Measurements from ENCODE around the gene UBTF.

UBTF gene

GRCh38 chr17:44209786-44210341 lies 9.6 kb downstream of the UBTF start:
- H3K9me3 ChIP-seq (ENCODE audit: low read length): no peaks in the 10 kb centered on the region
- H3K9me2 ChIP-seq (ENCODE audit: low read depth, low read length): no peaks in the 10 kb centered on the region
- peaks cover 34% of the 10 kb centered on the region for H3K4me1 ChIP-seq (ENCODE audit: insufficient read depth, low read length, severe bottlenecking)
- peak overlapping the region; percentile 68 for H3K4me2 ChIP-seq (ENCODE audit: low read length)
- TF ChIP-seq EZH2 (IDR thresholded peaks at IDR 0.05; ENCODE audit: borderline replicate concordance, low read length) (no peak), CTCF (IDR thresholded peaks at IDR 0.05; ENCODE audit: low read length) (no peak)
- H3K9ac ChIP-seq (ENCODE audit: low read length): peak overlapping the region; percentile 64
- peak overlapping the region; percentile 49 for H3K27ac ChIP-seq (ENCODE audit: low read depth, low read length, poor library complexity, severe bottlenecking)
- no peaks in the 10 kb centered on the region for H3K79me2 ChIP-seq (ENCODE audit: insufficient read depth, low read length)
- no peaks in the 10 kb centered on the region for H3K27me3 ChIP-seq (ENCODE audit: insufficient read depth, low read length)
- H3F3A ChIP-seq (ENCODE audit: insufficient read depth, low read length): no peaks in the 10 kb centered on the region; the same call in 1 of the 2 replicates
- no peak overlapping the region for H2AFZ ChIP-seq (ENCODE audit: low read length)
- H4K20me1 ChIP-seq (ENCODE audit: insufficient read depth, low read length): no peaks in the 10 kb centered on the region
- H3K36me3 ChIP-seq (ENCODE audit: insufficient read depth, low read length): peaks cover 67% of the 10 kb centered on the region
- peak overlapping the region; percentile 41 for H3K4me3 ChIP-seq (ENCODE audit: low read depth, low read length, poor library complexity, severe bottlenecking)

GRCh38 chr17:44207743-44208142 lies 11.7 kb downstream of the UBTF start:
- TF ChIP-seq CTCF (IDR thresholded peaks at IDR 0.05; ENCODE audit: low read length) (no peak), EZH2 (IDR thresholded peaks at IDR 0.05; ENCODE audit: borderline replicate concordance, low read length) (no peak)
- Histone ChIP-seq H3K9me3 (ENCODE audit: low read length) (no peaks in the 10 kb centered on the region), H3F3A (ENCODE audit: insufficient read depth, low read length) (no peaks in the 10 kb centered on the region; the same call in 1 of the 2 replicates), H3K4me1 (ENCODE audit: insufficient read depth, low read length, severe bottlenecking) (peaks cover 35% of the 10 kb centered on the region), H3K27me3 (ENCODE audit: insufficient read depth, low read length) (no peaks in the 10 kb centered on the region), H3K9me2 (ENCODE audit: low read depth, low read length) (no peaks in the 10 kb centered on the region), H3K36me3 (ENCODE audit: insufficient read depth, low read length) (peaks cover 47% of the 10 kb centered on the region), H3K79me2 (ENCODE audit: insufficient read depth, low read length) (no peaks in the 10 kb centered on the region), H2AFZ (ENCODE audit: low read length) (no peak overlapping the region), H3K27ac (ENCODE audit: low read depth, low read length, poor library complexity, severe bottlenecking) (no peak overlapping the region), H3K4me3 (ENCODE audit: low read depth, low read length, poor library complexity, severe bottlenecking) (no peak overlapping the region), H4K20me1 (ENCODE audit: insufficient read depth, low read length) (no peaks in the 10 kb centered on the region), H3K4me2 (ENCODE audit: low read length) (no peak overlapping the region), H3K9ac (ENCODE audit: low read length) (no peak overlapping the region)

- peaks cover 47% of the 10 kb centered on the region for H3K36me3 ChIP-seq (ENCODE audit: insufficient read depth, low read length)
- H3K9me3 ChIP-seq (ENCODE audit: low read length): no peaks in the 10 kb centered on the region
- H3K9ac ChIP-seq (ENCODE audit: low read length): no peak overlapping the region
- no peak overlapping the region for H3K4me3 ChIP-seq (ENCODE audit: low read depth, low read length, poor library complexity, severe bottlenecking)
- H3K4me1 ChIP-seq (ENCODE audit: insufficient read depth, low read length, severe bottlenecking): peaks cover 33% of the 10 kb centered on the region
- H2AFZ ChIP-seq (ENCODE audit: low read length): no peak overlapping the region
- no peak overlapping the region for H3K27ac ChIP-seq (ENCODE audit: low read depth, low read length, poor library complexity, severe bottlenecking)
- H3K9me2 ChIP-seq (ENCODE audit: low read depth, low read length): no peaks in the 10 kb centered on the region
- H3K27me3 ChIP-seq (ENCODE audit: insufficient read depth, low read length): no peaks in the 10 kb centered on the region
- H4K20me1 ChIP-seq (ENCODE audit: insufficient read depth, low read length): no peaks in the 10 kb centered on the region
- no peak overlapping the region for H3K4me2 ChIP-seq (ENCODE audit: low read length)
- TF ChIP-seq CTCF (IDR thresholded peaks at IDR 0.05; ENCODE audit: low read length) (no peak), EZH2 (IDR thresholded peaks at IDR 0.05; ENCODE audit: borderline replicate concordance, low read length) (no peak)
- H3F3A ChIP-seq (ENCODE audit: insufficient read depth, low read length): no peaks in the 10 kb centered on the region; the same call in 1 of the 2 replicates
- H3K79me2 ChIP-seq (ENCODE audit: insufficient read depth, low read length): no peaks in the 10 kb centered on the region
Observed at GRCh38 chr17:44207319-44207718, 12.2 kb downstream of the UBTF start.
